GM18507 (cell line): ENCODE measurements around the gene KRT15.

Experiments used
- DNase-seq: peaks from one replicate; pipeline ENCODE4 v3.0.0; 2011; ENCODE audit warnings: low read depth; ENCODE audit not compliant: insufficient read length; ENCODE audit errors: extremely low spot score
- FAIRE-seq: peaks from 2 replicates; lab custom pipeline; 2011; peaks lifted over from hg19 to GRCh38; lab: Jason Lieb, UNC

KRT15 gene

GRCh38 chr17:41511116-41511515, 7.6 kb downstream of the KRT15 start:
- DNase-seq: no peak

GRCh38 chr17:41510251-41511065, 8.2 kb downstream of the KRT15 start:
- DNase-seq (no peak), FAIRE-seq (no peak)

More at GRCh38 chr17:41511116-41511515, 7.6 kb downstream of the KRT15 start:
- FAIRE-seq: no peak

GRCh38 chr17:41507315-41507880, 11.3 kb downstream of the KRT15 start:
- FAIRE-seq: no peak

DNA sequence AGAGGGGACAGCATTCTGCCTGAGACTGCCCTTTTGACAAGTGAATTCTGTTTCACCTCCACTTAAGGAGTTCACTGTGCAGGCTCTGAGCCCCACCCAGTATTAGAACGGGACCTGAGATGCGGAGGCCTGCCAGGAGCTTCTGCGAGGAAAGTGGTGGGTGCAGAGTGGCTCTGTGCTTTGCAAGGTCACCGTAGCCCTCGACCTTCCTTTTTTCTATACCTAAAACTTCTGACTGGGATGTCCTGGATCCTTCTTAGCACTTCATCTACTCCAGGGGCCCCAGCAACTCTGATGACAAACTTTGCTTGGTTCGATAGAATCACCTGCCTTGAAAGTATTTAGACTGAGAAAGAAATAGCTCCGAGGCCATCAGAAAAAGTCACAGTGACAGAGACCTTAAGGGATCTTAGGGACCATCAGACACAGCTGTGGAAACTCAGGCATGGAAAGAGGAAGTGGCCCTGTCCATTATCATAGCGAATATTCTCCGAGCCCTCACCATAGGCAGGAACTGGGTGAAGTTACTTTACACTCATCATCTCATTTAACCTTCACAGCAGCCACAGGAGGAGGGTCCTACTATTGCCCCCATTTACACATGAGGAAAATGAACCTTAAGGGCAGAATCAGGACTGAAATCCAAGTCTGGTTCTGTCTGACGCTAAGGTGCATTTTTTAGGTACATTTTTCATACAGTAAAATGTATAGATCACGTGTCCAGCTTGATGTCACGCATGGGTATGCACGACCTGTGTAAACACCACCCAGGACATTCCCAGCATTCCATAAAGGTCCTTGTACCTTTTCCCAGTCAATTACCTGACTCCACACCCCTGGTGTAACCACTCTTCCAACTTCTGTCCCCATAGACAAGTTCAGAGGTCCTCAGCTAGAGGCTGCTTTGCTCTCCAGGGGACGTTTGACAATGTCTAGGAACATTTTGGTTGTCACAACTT, 12.6 kb downstream of the KRT15 start:
- DNase-seq (no peak), FAIRE-seq (no peak)

More at GRCh38 chr17:41507315-41507880, 11.3 kb downstream of the KRT15 start:
- no peak for DNase-seq

DNA sequence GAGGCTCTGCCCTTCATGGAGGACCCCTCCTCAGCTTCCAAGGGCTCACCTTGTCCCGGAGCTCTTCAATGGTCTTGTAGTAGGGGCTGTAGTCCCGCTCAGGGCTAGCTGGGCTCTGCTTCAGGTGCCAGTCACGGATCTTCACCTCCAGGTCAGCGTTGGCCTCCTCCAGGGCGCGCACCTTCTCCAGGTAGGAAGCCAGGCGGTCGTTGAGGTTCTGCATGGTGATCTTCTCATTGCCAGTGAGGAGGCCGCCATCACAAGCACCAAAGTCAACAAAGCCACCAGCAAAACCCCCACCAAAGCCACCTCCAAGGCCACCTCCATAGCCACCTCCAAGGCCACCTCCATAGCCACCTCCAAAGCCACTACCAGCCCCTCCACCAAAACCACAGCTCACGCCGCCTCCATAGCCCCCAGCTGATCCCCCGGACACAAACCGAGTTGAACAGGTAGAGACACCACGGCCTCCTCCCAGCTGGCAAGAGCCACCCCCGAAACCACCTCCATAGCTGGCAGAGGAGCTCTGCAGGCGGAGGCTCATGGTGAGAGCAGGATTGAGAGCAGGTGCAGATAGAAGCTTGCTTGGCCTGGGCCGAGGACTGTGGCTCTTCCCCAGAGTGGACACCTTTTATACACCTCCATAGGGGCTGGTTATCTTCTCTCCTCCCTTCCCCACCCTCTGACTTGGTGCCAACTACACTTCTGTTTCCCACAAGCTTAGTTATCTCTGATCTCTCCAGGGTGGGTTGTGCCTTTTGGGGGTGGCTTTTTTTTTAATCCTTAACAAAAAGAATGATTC, 13.5 kb downstream of the KRT15 start, which contains the start of gene KRT13:
Gene KRT13, minus strand, starts transcription at position 606 of the 802 bp plus-strand sequence. Its CDS starts 62 bp downstream, at position 544.
- DNase-seq (no peak), FAIRE-seq (no peak)

GRCh38 chr17:41504246-41504977, 14.3 kb downstream of the KRT15 start:
- no peak for FAIRE-seq
- no peak for DNase-seq

DNA sequence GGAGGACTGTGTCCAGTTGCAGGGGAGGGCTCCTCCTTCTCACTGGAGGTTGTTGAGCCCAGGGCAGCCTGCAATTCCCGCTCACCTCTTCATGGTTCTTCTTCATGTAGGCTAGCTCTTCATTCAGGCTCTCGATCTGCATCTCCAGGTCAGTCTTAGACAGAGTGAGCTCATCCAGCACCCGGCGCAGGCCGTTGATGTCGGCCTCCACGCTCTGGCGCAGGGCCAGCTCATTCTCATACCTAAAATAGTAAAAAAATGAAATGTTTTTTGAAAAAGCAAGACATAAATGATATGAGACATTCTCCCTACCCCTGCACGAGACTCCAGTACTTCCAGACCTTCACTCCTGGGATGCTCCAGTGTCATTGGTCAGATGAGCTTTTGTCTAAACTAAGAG, 15.5 kb downstream of the KRT15 start:
- DNase-seq (no peak), FAIRE-seq (no peak)

- no peak for FAIRE-seq
Measured at GRCh38 chr17:41500131-41500911, 18.4 kb downstream of the KRT15 start.

DNA sequence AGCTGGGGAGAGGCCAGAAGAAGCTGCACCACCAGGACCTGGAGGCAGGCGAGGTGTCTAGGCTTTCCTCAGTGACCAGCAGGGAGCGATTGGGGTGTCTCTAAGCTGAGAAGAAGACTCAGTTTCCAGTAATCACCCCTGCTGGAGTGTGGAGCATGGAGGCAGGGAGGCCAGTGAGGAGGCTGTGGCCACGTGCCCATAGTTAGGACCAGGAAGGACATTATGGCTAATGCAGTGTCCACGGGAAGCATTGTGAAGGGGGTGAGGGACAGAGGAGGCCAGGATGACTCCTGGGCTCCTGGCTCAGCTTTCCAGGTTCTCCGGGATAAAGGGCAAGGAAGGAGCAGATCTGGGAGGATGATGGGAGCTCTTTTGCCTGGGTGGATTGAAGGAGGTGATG, 19.0 kb downstream of the KRT15 start:
- no peak for DNase-seq
- no peak for FAIRE-seq

More at GRCh38 chr17:41500131-41500911, 18.4 kb downstream of the KRT15 start:
- no peak for DNase-seq

DNA sequence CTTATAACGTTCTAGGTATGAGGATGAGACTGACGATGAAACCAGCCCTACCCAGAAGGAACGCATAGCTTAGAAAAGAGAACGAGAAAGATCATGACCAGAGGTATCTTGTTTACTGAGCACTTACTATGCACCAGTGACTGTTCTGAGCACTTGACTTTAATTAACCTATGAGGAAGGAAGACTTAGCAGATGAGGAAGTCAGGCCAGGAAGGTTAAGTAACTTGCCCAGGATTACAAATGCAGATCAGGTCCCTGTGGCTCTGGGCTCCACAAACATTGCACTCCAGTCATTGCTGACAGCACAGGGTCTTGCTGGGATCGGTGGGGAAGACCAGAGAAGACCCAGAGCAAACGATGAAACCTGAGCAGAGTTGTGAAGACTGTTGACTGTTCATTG, 20.4 kb downstream of the KRT15 start:
- no peak for DNase-seq
- no peak for FAIRE-seq

GRCh38 chr17:41496803-41497484, 21.7 kb downstream of the KRT15 start:
- FAIRE-seq: peak; percentile 83
- DNase-seq: peak; percentile 71

- DNase-seq (no peak), FAIRE-seq (no peak)
Measured at GRCh38 chr17:41494524-41494923, 24.2 kb downstream of the KRT15 start.

GRCh38 chr17:41492771-41493170, 25.9 kb downstream of the KRT15 start:
- DNase-seq: no peak
- no peak for FAIRE-seq

DNA sequence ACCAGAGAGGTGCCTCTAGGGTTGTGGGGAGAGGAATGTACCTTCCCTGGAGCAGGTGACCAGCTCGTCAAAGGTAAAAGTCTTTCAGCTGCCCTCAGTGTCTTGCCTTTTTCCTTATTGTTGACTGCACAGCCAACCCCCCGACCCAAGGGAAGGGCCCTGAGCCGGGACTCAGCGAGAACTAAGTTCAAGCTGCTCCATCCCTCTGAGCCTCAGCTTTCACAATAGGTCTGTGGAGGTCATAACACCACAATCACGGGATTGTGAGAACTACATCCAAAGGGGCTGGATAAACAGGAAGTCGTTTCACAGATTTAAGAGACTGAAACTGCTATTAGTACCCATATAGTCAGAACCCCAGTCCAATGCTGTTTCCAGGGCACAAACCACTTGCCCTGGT, 26.3 kb downstream of the KRT15 start:
- FAIRE-seq (no peak), DNase-seq (no peak)

DNA sequence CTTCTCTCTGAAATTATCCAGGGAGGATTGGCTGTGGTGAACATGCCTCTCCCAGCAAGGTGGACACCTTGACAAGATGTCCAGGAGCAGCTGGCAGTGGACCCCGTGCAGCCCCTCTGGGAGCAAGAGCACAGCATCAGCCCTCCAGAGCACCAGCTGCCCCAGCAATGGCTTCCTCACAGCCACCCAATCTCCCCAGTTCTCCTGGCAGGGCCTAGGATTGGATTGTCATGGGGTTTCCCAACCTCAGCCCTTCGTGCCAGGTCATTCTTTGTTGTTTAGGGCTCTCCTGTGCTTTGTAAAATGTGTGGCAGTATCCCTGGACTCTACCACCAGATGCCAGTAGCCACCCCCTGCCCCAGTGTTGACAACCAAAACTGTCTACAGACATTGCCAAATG, 27.2 kb downstream of the KRT15 start:
- FAIRE-seq (no peak), DNase-seq (no peak)

DNA sequence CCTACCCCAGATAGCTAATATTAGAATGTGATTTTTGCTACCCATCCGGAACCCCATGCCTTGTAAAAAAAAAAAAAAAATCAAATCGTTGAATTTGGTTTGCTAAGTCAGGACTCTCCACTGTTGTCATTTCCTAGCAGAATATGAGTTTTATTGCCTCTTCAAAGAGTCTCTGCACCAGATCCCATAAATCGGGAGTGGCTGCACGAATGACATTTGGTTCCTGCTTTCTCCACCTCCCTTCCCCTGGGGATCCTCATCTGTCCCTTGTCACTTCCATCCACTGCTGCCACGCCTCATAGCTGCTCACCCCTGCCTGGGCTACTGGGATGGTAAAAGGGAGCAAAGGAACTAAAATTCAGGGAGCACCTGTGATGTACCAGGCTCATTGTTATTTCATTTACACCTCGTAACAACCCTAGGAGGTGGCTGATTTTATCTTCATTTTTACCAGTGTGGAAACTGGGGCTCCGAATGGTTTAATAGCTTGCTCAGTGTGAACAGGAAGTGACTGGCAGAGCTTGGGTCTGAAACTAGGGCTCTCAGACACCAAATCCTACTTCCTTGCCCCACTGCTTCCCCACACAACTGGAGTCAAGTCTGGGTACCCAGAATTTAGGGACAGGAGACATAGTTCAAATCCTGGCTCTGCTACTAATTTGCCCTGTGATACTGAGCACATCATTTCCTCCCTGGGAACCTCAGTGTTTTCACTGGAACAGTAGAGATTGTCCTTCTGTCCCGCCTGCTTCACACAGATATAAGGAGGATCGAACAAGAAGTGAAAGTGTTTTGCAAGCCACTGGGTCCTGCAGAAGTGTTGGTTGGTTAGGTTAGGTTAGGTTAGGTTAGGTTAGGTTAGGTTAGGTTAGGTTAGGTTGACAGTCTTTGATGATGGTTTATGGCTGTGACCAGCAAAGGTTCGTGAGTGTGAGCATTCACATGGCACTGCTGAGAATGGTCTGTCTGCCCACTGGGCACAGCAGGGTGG, 28.4 kb downstream of the KRT15 start:
- DNase-seq (no peak), FAIRE-seq (no peak)
